Midbrain (tissue), 1 donor: Measurements from ENCODE around the gene GRB10.

ENCODE experiments used
- DNase-seq: peaks from one replicate; lab custom pipeline; 2025; lab: John Stamatoyannopoulos, UW

The GRB10 gene

GRCh38 chr7:50782375-50783208 lies at the start of gene GRB10:
TSS of gene GRB10 (minus strand) at chr7:50782896. CDS start at chr7:50732322, 50,574 bp downstream.
- peak; percentile 81 for DNase-seq

- DNase-seq: no peak
These were observed 46.1 kb upstream of the GRB10 start for GRCh38 chr7:50828801-50829200.

- DNase-seq: no peak
These were observed 45.4 kb upstream of the GRB10 start for GRCh38 chr7:50828116-50828515.

GRCh38 chr7:50827281-50827680 lies 44.6 kb upstream of the GRB10 start:
- no peak for DNase-seq

- no peak for DNase-seq
These were observed 43.9 kb upstream of the GRB10 start for GRCh38 chr7:50826371-50827172.

GRCh38 chr7:50825465-50825864 lies 42.8 kb upstream of the GRB10 start:
- no peak for DNase-seq

- DNase-seq: no peak
These were observed 42.2 kb upstream of the GRB10 start for GRCh38 chr7:50824882-50825281.

GRCh38 chr7:50822706-50823105 lies 40.0 kb upstream of the GRB10 start:
- no peak for DNase-seq

- DNase-seq: no peak
These were observed 39.4 kb upstream of the GRB10 start for GRCh38 chr7:50822110-50822509.

- no peak for DNase-seq
These were observed 38.8 kb upstream of the GRB10 start for GRCh38 chr7:50821457-50822008.

GRCh38 chr7:50818324-50818723 lies 35.6 kb upstream of the GRB10 start:
- no peak for DNase-seq

GRCh38 chr7:50817561-50817960 lies 34.9 kb upstream of the GRB10 start:
- no peak for DNase-seq

GRCh38 chr7:50815138-50815537 lies 32.4 kb upstream of the GRB10 start:
- no peak for DNase-seq

GRCh38 chr7:50814166-50814565 lies 31.5 kb upstream of the GRB10 start:
- DNase-seq: no peak

GRCh38 chr7:50812841-50813475 lies 30.3 kb upstream of the GRB10 start:
- DNase-seq: no peak

- no peak for DNase-seq
These were observed 29.4 kb upstream of the GRB10 start for GRCh38 chr7:50812094-50812493.

GRCh38 chr7:50808282-50808888 lies 25.7 kb upstream of the GRB10 start:
- no peak for DNase-seq

GRCh38 chr7:50807026-50807730 lies 24.5 kb upstream of the GRB10 start:
- DNase-seq: no peak

- no peak for DNase-seq
These were observed 23.4 kb upstream of the GRB10 start for GRCh38 chr7:50806143-50806542.

- DNase-seq: no peak
These were observed 22.9 kb upstream of the GRB10 start for GRCh38 chr7:50805447-50806125.
